ENCODE data around the gene FBLN1.

GRCh38 chr22:45537734-45538181 lies 35.1 kb downstream of the FBLN1 start:
- TF ChIP-seq CTCF (conservative IDR thresholded peaks at IDR 0.05 in 1 of 2, IDR thresholded peaks at IDR 0.05 in 1 of 2; ENCODE audit: extremely low read depth in 1 of 2, insufficient read depth in 1 of 2, low read depth in 1 of 2, low read length in 2 of 2): no peak
- no peak for TF ChIP-seq EZH2 (IDR thresholded peaks at IDR 0.05; ENCODE audit: borderline replicate concordance, low read length)
